HCT116 (cell line): ENCODE data around the gene FBXW8.

Experiments
- CBX3 ChIP-seq: IDR thresholded peaks from 2 replicates; pipeline ENCODE4 v1.6.1; 2012; ENCODE audit warnings: low read depth
- CTCF ChIP-seq, 3 experiments: fragments of 200-600 bp in 1 of 3; sonication (generic) in 1 of 3; IDR thresholded peaks in 2 of 3; conservative IDR thresholded peaks in 1 of 3; 2 replicates each; pipeline ENCODE4 v1.5.1; 2012 to 2017; ENCODE audit warnings: low read depth in 2 of 3, low read length in 2 of 3, antibody characterized with exemption in 1 of 3, borderline replicate concordance in 1 of 3, control low read depth in 1 of 3, mild to moderate bottlenecking in 1 of 3, mixed read lengths in 1 of 3, mixed run types in 1 of 3, moderate library complexity in 1 of 3; ENCODE audit not compliant: insufficient read depth in 1 of 3
- EGR1 ChIP-seq: IDR thresholded peaks from 2 replicates; pipeline ENCODE4 v1.6.1; 2012; ENCODE audit warnings: low read depth
- ELF1 ChIP-seq: IDR thresholded peaks from 2 replicates; pipeline ENCODE4 v1.6.1; 2012; ENCODE audit warnings: low read depth, borderline replicate concordance
- FOSL1 ChIP-seq: IDR thresholded peaks from 2 replicates; pipeline ENCODE4 v1.6.1; 2012; ENCODE audit warnings: low read depth
- JUND ChIP-seq: IDR thresholded peaks from 2 replicates; pipeline ENCODE4 v1.6.1; 2012
- POLR2A ChIP-seq: IDR thresholded peaks from 2 replicates; pipeline ENCODE4 v1.7.0; 2011; ENCODE audit warnings: borderline replicate concordance; ENCODE audit not compliant: insufficient read depth, insufficient read length; ENCODE audit errors: extremely low read depth
- POLR2AphosphoS5 ChIP-seq: IDR thresholded peaks from 2 replicates; pipeline ENCODE4 v1.6.1; 2011; ENCODE audit warnings: mild to moderate bottlenecking, low read depth, low read length, moderate library complexity
- RAD21 ChIP-seq: IDR thresholded peaks from 2 replicates; pipeline ENCODE4 v1.6.1; 2012; ENCODE audit warnings: low read depth, mild to moderate bottlenecking
- TCF7L2 ChIP-seq: IDR thresholded peaks from 2 replicates; pipeline ENCODE4 v1.7.0; 2011; ENCODE audit warnings: borderline replicate concordance, inconsistent platforms; ENCODE audit not compliant: insufficient read depth, insufficient read length; ENCODE audit errors: extremely low read depth
- YY1 ChIP-seq: IDR thresholded peaks from 2 replicates; pipeline ENCODE4 v1.6.1; 2011; ENCODE audit warnings: low read length, low read depth, moderate library complexity, mild to moderate bottlenecking; ENCODE audit not compliant: insufficient replicate concordance; ENCODE audit errors: extremely low read depth
- TF ChIP-seq, protein P1 (sequence below): IDR thresholded peaks from 2 replicates; pipeline ENCODE4 v1.6.1; 2012
- TF ChIP-seq, protein P2 (sequence below): IDR thresholded peaks from 2 replicates; pipeline ENCODE4 v1.6.1; 2011; ENCODE audit warnings: mild to moderate bottlenecking, low read length, moderate library complexity; ENCODE audit not compliant: insufficient replicate concordance; ENCODE audit errors: extremely low read depth

DNA sequence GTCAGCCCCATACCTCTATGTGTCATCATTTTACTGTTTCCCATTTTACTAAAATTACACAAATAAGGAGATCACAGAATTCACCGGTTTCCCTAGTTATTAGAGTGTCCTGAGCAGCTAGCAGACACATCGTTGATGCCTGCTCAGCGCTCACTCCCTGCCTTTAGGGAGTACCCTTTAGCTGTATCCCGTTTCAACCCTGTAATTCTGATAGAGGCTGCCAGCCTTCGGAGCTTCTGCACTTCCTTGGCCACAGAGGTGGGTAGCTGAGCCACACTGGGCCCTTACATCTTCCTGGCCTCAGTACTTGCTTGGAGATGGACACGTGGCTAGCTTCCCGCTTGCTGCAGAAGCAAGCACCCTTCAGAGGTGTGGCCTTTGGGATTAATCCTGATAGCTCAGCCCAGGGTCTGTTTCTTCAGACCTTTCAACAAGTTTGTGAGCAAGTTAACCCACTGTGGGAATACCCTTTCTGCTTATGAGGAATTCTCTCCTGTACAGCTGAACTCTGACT, 14.3 kb upstream of the FBXW8 start:
- no peak for TF ChIP-seq POLR2AphosphoS5
- no peak for TF ChIP-seq CTCF (IDR thresholded peaks at IDR 0.05 in 2 of 3, conservative IDR thresholded peaks at IDR 0.05 in 1 of 3; ENCODE audit: borderline replicate concordance in 1 of 3, insufficient read depth in 1 of 3, low read depth in 2 of 3, low read length in 2 of 3)
- TF ChIP-seq, protein P1, sequence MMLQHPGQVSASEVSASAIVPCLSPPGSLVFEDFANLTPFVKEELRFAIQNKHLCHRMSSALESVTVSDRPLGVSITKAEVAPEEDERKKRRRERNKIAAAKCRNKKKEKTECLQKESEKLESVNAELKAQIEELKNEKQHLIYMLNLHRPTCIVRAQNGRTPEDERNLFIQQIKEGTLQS: no peak
- TF ChIP-seq POLR2A: no peak
- TF ChIP-seq EGR1: no peak
- no peak for TF ChIP-seq TCF7L2
- no peak for TF ChIP-seq FOSL1
- TF ChIP-seq CBX3: no peak
- no peak for TF ChIP-seq RAD21
- TF ChIP-seq JUND: no peak
- no peak for TF ChIP-seq YY1
- TF ChIP-seq, protein P2, sequence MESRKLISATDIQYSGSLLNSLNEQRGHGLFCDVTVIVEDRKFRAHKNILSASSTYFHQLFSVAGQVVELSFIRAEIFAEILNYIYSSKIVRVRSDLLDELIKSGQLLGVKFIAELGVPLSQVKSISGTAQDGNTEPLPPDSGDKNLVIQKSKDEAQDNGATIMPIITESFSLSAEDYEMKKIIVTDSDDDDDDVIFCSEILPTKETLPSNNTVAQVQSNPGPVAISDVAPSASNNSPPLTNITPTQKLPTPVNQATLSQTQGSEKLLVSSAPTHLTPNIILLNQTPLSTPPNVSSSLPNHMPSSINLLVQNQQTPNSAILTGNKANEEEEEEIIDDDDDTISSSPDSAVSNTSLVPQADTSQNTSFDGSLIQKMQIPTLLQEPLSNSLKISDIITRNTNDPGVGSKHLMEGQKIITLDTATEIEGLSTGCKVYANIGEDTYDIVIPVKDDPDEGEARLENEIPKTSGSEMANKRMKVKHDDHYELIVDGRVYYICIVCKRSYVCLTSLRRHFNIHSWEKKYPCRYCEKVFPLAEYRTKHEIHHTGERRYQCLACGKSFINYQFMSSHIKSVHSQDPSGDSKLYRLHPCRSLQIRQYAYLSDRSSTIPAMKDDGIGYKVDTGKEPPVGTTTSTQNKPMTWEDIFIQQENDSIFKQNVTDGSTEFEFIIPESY: no peak
- no peak for TF ChIP-seq ELF1
